Measurements from ENCODE around the gene CHST11.
"Not testable (repeated sequence)": the region's sequence is repeated elsewhere in the genome, so short reads cannot be mapped to it uniquely, and the experiment has no call there.

CHST11 gene

DNA sequence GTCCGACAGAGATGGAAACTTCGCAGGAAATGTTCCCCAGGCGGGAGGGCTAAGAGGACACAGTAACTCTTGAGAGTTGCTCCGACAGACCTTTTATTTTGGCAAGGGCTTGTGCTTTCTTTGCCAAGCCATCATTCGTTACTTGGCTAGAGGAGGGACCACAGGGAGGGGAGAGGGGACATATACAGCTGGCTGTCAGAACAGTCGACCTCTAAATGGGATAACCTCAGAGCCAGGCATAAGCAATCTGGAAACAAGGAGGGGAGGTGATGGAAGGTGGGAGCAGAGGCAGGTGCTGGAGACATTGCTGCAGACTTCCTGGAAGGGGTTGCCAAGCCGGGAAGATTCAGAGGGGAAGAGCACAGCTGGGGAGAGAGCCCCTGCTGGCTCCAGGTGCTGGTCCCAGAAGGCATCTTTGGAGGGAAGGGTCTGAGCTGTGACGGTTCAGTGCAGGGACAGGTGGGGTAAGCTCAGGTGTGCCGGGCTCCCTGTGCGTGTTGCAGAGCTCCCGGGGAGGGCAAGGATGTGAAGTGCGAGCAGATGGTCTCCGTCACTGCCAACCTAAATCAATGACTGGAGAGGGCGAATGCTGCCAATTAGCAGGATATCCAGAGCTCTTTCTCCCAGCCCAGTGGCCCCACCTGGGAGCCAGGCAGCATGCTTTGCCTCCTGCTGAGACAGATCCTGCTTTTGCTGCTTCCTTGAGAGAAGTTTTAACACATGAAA, 50.1 kb downstream of the CHST11 start:
- no peak for DNase-seq

DNA sequence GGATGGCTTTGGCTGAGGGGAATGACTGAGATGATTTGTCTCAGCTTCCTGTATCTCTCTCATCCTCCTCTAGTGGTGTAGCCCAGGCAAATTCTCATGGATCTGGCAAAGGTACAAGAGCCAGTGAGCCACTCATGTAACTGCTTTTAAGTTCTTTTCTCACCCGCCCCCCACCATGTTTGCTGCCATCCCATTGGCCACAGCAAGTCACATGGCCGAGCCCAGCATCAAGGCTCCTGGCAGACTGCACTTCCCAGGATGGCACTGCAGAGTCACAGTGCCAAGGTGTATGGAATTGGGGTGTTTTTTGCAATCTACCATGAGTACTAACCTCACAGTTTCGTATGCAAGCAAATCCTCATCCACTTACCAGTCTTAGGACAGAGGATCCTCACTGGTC, 50.9 kb downstream of the CHST11 start:
- DNase-seq = no peak

- DNase-seq = peak; percentile 33
Measured at GRCh38 chr12:104508752-104509446, 52.2 kb downstream of the CHST11 start.

DNA sequence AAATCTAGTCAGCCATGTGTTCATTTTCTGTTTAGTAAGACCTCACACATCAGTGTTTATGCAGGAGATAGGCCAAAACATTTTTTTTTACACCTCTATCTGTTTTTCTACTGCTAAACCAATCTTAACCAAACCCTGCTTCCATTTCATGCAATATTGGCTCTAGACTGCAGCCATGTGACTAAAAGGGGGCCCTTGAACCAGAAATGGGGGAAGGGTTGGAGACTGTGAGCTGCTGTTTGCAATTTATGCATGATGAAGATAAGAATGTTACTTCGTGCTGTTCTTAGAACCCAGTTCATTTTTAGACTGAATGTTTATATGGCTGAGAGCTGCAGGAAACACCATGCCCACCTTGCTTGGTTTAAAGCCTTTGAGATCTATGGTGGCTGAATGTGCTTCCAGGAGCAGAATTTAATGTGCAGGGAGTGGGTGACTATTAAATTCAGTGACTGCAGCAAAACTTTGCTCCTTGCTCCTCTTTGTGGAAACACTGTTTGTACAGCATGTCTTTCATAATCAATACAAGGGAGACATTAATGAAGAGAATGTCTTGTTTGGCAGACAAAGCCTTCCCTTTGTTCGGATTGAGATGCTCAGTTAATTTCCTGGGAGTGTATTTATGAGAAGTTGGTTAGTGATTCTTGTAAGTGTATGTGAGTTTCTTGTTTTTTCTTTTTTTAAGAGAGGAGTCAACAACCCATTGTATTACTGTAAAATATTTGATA, 53.6 kb downstream of the CHST11 start:
- DNase-seq = no peak

DNA sequence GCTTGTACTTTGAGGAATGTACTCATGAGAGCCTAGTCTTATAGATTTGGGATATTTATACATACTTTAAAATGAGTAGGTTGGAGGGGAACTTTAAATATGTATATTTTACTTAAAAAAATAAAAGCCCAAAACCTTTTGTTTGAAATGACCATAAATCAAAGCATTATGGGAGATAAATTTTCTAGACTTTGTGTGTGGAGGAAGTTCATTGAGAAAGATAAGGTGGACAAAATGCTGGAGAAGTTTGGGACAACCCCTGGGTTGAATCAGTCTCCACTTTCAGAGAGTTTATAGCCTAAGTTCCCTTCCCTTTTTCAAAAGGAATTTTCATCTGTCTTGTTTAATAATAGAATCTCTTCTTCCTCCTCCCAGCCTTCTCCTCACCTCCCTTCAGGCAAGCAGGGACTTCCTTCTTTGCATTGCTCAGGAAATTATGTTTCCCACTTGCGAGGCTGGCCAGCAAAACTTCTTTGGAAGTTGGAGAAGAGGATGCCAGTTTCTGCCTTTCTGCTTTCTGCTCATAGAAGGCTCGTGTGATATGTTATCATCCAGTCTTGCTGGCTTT, 54.2 kb downstream of the CHST11 start:
- DNase-seq = no peak

GRCh38 chr12:104513681-104514080, 56.9 kb downstream of the CHST11 start:
- no peak for DNase-seq

DNA sequence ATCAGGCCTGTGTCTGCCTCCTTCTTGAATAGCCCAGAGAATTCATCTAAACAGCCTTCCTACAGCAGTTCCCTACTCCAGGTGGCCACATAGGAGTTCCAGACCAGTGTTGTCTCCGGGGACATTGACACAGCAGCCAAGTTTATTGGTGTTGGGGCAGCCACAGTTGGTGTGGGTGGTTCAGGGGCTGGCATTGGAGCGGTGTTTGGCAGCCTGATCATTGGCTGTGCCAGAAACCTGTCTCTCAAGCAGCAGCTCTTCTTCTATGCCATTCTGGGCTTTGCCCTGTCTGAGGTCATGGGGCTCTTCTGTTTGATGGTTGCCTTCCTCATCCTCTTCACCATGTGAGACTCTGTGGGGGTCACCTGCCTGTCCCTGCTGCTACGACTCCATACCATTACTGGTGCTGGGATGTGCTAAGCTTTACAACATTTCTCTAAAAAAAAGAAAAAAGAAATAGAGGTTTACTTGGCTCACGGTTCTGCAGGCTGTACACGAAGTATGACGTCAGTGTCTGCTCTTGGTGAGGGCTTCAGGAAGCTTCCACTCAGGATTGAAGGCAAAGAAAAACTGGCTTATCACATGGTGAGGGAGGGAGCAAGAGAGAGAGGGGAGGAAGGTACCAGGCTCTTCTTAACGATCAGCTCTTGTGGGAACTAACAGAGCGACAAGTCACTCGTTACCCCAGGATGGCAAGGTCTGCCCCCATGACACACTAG, 57.5 kb downstream of the CHST11 start:
- no peak for DNase-seq

DNA sequence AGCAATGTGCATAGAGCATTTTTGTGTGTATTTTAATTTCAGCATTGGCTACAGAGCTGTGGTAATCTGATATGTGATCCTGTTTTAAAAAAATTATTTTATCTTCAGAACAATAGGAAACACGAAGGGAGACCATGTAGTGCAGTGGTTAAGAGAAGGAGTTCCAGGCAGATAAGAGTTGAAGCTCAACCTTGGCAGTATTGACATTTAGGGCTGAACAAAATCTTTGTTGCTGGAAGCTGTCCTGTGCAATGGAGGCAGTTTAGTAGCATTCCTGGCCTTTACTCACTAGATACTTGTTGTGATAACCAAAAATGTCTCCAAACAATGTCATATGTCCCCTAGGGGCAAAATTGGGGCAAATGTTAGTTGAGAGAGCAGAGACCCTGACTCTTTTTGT, 59.2 kb downstream of the CHST11 start:
- DNase-seq = no peak

DNA sequence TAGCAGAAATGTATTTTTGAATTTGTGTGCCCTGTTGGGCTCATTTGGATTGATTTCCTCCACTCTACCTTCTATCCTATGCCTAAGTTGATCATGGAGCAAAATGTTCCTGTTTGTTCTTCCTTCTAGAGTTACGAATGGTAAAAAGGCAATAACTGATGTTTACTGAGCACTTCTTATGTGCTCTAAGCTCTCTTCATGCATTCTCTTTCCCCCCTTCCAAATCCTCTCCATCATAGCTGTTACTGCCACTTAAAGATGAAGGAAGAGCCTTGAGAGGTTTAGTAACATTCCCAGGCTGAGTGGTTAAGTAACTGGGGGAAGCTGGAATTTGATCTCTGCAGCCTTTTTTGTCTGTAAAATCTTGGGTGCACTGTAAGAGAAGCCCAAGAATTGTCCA, 60.1 kb downstream of the CHST11 start:
- DNase-seq = no peak

DNA sequence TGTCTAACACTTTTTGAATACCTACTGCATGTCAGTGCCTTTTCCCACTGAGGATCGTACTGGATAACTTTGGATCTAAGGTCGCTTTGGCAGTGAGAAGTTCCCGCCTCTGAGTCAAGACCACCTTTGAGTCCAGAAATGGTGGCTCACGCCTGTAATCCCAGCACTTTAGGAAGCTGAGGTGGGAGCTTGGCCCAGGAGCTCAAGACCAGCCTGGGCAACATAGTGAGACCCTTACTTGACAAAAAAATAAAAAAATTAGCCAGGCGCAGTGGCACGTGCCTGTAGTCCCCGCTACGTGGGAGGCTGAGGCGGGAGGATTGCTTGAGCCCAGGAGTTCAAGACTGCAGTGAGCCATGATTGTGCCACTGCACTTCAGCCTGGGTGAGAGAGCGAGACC, 61.1 kb downstream of the CHST11 start:
- DNase-seq = no peak

- DNase-seq = peak; percentile 22
Measured at GRCh38 chr12:104519190-104520019, 62.7 kb downstream of the CHST11 start.

GRCh38 chr12:104520242-104520900, 63.6 kb downstream of the CHST11 start:
- DNase-seq = no peak

DNA sequence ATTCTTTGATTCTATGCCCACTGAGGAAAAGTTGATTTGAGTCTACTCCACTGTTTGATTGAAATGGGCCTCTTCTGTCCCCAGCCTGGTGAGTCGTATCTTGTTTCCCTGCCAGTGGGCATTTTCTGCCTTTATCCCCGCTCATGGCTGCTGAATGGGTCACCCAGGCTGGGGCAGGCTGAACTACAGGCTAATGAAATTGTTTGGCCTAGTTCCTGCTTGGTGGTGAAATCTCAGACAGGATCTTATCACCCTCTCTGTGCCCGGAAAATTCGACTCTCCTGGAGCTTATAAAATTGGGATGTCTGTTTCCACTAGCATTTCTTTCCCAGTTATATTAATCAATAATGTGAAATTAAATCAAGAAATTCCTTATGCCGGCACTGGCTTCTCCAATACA, 65.0 kb downstream of the CHST11 start:
- no peak for DNase-seq

DNA sequence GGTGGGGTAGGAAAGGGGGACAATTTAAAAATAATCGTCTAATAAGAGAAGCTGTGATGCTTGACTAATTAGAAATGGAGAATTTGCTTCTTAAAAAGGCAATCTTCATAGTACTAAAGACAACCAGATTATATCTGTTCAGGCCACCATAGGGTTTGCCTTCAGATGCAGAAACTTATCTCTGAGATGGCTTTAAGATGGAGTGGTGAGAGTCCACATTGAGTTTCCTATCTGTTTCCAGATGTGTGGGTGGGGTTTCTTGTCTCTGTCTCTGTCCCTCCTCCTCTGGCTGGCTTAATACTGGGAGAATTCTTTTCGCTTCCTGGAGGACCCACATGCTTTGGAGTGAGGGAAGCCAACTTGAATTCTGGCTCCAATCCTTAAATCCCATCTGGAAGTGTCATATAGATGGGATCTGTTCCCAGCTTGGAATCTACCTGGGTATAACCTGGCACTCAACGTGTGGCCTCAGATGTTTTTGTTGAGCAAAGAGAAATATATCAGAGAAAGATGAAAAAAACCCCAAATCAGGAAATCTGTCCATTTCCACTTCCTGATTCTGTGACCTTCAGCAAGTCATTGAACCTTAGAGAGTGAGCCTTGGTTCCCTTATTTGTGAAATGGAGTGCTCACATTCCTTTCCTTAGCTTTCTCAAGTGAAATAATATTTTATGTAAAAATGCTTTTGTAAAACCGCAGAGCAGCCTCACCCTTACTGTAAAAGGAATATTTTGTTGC, 66.4 kb downstream of the CHST11 start:
- DNase-seq = no peak

DNA sequence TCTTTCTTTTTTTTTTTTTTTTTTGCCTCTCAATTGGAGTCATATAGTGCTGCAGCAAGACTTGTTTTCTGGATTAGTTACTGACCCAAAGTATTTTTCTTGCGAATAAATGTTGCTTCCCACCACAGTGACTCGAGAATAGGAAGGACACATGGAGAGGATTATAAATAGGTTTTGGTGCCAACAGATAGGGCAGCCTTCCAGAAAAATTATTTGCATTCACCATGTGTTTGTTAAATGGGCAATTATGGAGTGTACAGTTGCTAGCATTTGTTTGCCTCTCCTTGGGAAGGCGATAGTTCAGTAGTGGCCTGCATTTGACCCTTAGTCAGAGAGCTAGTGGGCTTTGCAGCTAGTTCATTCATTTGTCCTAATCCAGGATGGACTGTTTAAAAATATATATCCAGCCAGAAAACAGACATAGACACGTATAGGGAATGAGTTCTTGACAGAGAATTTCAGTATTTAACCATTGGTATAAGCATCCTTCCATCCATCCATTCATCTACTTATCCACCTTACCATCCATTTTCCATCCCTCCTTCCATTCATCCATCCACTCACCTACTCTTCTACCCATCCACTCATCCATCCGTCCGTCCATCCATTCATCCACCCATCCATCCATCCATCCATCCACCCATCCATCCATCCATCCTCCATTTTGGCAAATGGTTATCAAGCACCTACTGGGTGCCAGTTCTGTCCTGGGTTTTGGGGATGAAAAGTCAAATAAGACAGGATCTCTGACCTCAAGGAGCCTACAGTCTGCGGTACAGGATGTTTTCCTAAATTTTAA, 67.5 kb downstream of the CHST11 start:
- no peak for DNase-seq

DNA sequence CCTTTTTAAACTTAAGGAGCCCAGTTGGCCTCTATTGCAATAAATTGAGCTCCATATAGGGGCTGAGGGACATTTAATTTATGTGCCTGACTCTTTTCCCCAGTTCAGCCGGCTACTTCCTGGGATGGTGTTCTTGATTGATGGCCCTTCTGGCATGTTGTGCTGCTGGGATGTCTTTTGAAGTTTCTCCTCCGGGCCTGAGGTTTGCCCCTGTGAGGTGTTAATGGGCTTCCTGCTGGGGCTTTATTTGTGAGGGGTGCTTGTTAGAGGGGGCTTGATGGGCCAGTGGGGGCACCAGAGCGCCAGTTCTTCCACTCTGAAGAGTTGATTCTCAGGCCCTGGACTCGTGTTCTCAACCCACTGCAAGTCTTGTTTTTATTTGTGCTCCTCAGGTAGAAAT, 69.6 kb downstream of the CHST11 start:
- no peak for DNase-seq

GRCh38 chr12:104526751-104527150, 70.0 kb downstream of the CHST11 start:
- no peak for DNase-seq

GRCh38 chr12:104527653-104528052, 70.9 kb downstream of the CHST11 start:
- DNase-seq = not testable (repeated sequence)

GRCh38 chr12:104529130-104529874, 72.6 kb downstream of the CHST11 start:
- DNase-seq = no peak

Data from activated CD4-positive, alpha-beta T cell treated with anti-CD3 and anti-CD28 coated beads, Interleukin-10, Interleukin-2, amounts not matched to agents 100 ng/mL and 50 ng/mL, durations not matched to agents 16 hours and 8 hours (primary cell).